ENCODE measurements around the gene PARD3.

The PARD3 gene

DNA sequence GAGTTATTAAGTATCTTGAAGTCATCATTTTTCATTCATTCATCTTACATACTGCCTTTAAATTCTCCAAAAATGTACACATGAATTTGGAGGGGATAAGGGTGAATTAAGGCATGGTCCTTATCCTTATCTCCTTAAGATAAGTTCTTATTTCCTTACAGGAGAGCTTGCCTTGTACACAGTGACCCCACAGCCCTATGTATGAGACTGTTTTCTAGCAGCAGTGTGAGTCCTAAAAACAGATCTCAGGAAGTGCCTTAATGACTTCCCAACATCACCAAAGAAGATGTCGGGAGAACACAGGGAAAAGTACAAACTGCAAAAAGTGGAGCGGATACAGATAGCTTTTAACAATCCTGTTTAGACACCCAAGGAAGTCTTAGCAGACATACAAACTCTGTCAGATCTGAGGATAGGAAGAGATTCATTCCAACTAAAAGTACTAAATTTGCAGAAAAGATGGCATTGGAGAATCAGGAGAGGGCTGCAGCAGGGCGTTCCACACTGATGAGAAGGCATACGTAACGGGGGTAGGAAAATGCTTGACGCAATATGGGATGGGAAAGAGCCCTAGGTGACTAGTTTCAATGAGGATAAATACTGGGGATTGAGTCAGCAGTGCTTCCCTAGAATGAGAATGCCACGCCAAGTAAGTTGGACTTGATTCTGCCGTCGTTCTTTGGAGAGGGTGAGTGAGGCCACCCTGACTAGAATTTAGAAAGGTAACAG lies 570.2 kb downstream of the PARD3 start:
- in situ Hi-C loops (cut with HindIII; ENCODE audit: low sequenced_read_pairs): no loop called here

DNA sequence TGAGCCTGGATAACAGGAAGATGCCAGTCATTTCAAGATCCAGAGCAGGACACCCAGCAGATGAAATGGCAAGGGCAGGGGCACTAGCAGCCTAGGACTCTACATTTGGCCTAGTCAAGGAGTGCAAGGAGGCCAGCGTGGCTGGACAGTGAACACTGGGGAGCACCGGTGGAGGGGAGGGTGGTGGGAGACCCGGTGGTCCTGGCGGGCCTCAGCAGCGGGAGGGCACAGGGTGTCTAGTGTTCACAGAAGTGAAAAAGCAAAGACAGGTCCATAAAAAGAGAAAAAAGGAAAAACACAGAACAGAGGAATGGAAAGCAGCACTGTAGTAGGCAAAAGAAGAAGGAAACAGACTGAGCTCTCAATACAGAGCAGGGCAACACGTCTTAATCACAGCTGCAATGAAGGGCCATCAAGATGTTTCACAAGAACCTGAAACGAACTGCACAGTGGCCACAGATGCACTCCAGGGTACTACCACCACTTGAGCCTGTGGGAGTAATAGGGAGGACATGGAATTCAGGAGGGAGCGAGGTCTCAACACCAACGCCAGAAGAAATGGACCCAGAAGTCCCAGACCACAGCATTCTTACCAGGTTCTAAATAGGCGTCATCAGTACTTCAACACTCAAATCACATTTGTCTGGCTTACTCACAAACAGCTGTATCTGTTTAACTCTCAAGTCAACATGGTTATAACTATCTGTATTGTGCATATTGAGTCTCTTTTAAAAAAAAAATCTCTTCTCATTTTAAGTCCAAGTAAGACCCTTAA lies 573.7 kb downstream of the PARD3 start:
- in situ Hi-C loops (cut with HindIII; ENCODE audit: low sequenced_read_pairs): no loop called here

DNA sequence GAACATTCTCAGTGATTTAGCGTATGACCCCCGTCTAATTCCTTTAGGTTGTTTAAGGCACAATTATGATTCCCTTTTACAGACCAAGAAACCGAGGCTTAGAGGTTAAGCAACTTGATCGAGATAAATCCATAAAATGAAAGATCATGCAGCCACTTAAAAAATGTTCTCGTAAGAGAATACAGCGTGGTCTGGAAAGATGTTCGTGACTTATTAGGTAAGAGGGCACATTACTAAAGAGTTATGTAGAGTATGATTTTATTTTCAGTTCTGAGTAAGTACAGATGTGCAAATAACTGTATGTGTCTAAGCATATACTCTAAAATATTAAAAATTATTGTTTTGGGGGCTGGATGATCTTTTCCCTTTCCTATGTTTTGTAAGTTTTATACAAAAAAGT lies 575.1 kb downstream of the PARD3 start:
- in situ Hi-C loops (cut with HindIII; ENCODE audit: low sequenced_read_pairs): no loop called here

DNA sequence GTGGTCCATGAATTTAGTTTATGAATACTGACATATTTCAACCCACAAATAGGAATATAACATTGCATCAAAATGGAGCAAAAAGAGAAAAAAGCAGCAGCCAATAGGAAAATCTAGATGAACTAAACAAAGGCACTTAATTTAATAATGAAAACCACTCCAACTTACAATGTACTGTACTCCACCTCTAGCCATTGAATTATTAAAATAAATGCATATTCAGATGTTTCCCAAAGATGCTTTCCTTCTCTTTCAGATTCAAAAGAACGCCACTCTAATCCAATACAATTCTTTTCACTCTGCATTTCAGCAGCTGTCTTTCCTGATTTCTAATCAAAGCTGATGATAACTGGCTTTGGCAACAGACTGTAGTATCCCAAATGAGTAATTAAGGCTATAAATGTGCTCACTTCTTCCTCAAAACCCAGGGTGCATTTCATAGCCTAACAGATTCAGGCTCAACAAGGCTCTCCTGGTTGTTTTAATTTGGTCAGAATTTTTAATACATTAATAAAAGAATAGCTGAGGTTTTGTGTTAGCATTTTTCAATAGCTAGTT lies 577.1 kb downstream of the PARD3 start:
- in situ Hi-C loops (cut with HindIII; ENCODE audit: low sequenced_read_pairs): no loop called here

DNA sequence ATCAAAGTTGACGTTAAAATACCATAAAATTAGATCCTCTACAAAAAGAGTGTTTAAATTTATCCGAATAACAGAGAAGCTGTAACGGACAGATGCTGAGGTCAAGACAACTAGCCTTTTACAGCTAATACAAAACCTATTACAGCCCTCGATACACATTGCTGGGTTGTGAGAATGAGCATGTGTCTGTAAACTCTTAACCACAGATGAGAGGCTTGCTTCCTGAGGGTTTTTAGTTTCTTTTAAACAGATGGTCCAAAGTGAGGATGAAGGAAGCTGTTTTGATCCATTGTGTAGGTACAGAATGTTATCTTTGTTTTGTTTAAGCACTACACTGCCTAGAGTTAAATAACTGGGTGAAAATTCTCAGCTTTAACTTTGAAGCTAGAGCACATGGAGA lies 578.2 kb downstream of the PARD3 start:
- in situ Hi-C loops (cut with HindIII; ENCODE audit: low sequenced_read_pairs): no loop called here

DNA sequence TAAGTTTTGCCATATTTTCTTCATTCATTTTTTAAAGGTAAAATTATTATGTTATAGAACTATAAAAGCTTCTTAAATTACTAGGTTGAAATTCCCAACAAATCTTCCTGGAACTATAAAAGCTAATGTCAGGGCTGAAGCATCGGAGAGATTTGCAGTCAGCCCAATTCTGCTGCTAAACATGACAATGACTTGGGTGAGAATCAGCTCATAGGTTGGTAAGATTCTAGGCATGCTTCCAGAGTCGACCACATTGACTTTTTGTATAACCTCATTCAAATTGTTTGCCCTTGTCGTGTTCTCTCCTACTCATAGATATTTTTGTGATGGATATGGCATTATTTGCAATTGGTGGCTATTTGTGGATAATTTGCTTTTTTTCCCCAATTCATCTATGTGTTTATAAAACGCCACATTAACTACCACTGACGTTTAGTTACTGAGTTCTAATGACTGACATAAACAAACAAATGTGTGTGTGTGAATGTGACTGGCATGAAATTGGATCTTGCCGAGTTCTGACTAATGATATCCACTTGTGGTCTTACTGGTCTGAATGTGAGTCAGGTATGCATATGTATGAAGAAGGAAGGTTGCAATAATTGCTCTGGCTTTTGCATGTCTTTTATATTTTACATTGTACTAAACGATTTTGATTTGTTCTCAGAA lies 579.8 kb downstream of the PARD3 start:
- in situ Hi-C loops (cut with HindIII; ENCODE audit: low sequenced_read_pairs): no loop called here

DNA sequence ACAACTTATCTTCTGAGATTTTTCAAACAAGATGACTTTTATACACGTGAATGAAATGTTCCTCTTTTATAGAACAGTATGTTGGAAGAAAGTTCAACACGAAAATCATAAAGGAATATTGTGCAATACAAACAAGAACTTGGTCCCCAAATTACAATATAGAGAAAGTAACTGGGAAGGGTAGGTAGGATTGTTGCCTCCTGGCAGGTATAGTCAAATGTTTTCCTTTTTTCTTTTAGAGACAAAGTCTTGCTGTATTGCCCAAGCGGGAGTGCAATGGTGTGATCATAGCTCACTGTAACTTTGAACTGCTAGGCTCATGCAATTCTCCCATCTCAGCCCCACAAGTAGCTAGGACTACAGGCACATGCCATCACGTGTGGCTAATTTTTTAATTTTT lies 582.6 kb downstream of the PARD3 start:
- in situ Hi-C loops (cut with HindIII; ENCODE audit: low sequenced_read_pairs): no loop called here

DNA sequence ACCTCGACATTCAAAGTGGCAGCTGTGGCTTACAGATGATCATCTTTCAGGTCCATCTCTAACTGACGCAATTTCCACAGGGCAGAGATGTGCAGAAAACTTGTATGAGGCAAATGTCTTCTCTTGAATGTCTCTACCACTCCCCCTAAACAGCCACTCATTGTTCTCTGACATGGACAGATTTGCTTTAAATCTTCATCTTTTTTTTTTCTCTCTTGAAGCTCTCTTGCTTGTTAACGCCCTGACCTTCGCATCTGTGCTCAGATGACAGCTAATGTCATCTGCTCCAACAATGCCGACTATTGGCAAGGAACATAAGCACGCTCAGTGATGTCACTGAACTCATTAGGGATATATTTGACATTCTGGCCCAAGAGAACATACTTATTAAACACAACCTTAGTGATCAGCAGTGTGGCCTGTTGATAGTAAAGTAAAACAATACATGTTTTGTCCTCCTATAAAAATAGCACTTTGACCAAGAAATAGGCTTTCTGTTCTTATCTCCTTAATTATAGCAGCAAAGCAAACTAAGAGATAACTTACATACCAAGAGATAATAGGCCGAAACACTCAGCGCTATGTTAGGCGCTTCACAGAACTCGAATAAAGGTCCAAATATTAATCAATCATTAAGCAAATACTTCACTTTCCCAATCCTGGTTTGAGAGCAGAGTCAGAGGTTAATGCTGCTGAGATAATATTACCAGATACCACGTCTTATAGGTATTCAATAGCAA lies 583.5 kb downstream of the PARD3 start:
- in situ Hi-C loops (cut with HindIII; ENCODE audit: low sequenced_read_pairs): no loop called here

DNA sequence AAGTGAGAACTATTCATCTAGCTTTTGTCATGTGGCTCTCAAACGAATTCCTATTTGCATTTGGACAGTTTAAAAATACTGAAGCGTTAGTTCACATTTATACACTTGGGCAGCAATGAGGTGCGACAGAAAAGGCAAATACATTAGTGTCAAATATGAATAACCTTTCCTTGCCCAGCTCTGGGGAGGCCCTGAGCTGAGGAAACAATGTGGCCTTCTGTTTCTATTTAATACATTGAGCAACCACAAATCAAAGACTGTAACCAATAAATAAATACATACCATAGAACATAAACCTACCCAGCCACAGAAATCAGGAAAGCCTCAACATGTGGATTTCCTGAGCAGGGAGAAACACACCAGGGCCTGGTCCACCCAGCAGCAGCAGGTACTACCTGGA lies 585.2 kb downstream of the PARD3 start:
- in situ Hi-C loops (cut with HindIII; ENCODE audit: low sequenced_read_pairs): no loop called here

DNA sequence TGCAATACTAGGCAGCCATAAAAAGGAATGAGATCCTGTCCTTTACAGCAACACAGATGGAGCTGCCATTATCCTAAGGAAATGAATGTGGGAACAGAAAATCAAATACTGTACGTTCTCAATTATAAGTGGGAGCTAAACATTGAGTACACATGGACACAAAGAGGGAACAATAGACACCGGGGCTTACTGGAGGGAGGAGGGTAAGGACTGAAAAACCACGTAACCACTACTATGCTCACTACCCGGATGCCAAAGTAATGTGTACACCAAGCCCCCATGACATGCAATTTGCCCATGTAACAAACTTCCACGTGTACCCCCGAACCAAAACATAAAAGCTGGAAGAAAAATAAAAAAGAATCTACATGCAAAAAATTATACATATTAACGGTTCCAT lies 587.0 kb downstream of the PARD3 start:
- in situ Hi-C loops (cut with HindIII; ENCODE audit: low sequenced_read_pairs): no loop called here

DNA sequence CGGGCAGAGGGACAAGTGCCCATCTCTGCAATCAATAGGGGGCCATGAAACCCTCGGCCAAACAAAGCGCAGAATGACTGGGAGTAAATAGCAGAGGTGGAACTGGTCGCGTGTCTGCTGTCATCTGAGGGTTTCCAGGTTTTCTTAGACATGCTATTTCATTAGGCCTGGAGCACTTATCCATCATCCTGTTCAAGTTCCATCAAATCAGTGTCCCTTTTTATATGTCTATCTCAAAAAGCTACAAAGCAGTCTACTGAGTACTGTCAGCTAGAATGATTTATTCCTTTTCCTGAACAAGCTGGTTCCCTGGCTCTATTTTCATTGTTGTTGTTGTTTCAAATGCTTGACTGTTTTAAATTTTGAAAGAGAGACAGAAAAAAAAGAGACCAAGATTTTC lies 590.5 kb downstream of the PARD3 start:
- in situ Hi-C loops (cut with HindIII; ENCODE audit: low sequenced_read_pairs): no loop called here

DNA sequence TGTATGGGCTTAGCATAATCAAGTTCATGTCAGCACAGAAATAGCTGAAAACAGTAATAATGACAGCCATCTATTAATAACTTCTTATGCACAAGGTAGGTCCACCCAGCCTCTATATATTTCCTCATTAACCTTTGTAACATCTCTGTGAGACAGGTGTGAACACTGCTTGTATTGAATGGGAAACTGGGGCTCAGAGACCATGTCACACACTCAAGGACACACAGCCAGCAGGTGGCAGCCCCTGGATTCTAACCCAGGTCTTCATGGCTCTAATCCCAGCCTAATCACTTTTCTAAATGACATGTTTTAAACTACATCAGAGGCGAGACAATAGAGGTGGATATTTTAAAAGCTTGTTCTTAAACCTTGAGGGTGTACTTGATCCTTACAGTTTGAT lies 591.4 kb downstream of the PARD3 start:
- in situ Hi-C loops (cut with HindIII; ENCODE audit: low sequenced_read_pairs): no loop called here

DNA sequence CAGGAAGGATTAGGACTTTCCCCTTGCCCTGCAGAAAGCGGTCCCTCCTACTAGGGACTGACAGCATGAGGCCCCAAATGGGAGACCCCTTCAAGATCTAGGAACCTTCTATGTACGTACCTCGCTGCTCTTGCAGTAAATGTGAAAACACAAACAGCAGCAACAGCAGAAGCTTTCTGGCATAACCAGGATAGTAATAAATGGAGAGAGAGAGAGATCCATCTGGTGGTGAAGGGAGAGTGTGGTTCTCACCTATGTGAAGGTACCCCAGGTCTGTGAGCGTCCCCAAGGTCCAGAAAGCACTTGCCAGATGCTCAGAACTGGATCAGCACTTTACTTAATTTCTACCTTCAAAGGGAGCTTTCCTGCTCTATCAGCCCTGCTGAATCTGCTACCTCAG lies 592.7 kb downstream of the PARD3 start:
- in situ Hi-C loops (cut with HindIII; ENCODE audit: low sequenced_read_pairs): no loop called here

DNA sequence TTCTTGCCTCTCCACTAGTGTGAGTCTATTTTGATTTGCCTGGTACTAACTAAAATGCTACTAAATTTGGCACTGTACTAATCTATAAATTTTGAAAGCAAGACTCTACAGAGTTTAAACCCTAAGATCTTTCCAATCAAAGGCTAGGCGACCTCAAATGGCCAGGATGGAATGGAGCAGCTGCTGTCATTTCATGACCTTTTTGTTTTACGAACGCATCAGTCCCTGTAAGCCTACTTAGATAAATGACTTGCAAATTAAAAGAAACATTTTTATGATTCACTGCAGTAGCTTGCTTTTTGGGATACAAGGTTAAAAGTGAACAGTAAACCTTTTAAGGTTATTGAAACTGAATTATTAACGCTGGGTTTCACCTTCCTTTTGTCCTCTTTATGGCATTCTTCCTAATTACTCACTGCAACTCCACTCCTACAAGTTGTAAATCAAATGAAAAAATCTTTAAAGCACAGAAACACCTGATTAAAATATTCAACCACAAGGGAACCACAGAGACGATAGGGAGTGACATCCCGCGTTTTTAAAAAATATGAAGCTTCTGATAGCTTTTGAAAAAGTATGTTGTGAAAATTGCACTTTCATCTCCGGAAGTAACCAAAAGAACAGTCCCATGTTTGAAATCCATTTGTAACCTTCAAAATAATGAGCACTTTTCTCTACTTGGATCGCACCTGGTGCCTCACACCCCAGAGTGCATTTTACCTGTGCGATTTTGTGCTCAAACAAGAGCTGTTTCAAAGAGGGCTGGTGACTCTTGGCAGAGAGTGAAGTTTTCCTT lies 595.1 kb downstream of the PARD3 start:
- in situ Hi-C loops (cut with HindIII; ENCODE audit: low sequenced_read_pairs): no loop called here

DNA sequence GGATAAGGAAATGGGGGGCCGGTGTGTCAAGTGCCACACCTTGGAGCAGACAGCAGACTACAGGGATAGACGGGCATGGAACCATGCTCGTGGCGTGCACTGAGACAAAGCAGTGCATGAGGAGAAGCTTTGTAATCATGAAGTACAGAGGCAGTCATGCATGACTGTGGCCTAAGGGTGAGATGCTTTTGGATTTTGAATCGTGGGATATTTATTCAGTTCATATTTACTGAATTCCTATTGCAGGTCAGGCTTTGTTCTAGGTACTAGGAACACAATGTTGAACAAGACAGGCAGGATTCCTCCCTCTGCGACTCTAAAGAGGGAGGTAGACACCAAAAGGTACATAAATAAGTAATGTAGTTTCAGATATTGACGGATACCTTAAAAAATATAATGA lies 597.6 kb downstream of the PARD3 start:
- in situ Hi-C loops (cut with HindIII; ENCODE audit: low sequenced_read_pairs): no loop called here

DNA sequence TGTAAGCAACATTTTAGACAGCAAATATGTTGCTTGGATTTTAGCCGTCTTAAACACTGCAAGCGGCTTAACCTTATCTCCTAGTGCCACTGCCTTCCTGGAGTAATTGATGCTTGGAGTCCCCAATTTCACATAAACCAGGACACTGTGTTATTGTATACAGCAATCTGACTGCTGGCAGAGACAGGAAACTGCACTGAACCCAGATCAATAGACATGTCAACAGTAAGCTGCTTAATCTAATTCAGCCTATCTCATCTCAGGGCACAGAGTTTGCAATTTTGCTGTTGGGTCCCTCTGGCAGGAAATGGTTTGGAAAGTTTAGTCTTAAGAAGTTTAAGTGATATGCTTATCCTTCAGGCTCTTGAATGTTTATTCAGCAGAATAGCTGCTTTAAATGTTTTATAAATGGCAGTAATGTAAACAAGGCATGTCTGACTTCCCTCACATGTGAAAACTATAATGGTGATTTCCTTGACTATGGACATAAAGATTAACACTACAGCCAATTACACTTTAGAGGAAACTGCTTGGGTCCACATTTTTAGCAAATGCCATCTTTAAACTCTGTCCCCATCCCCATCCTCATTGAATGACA lies 598.6 kb downstream of the PARD3 start:
- in situ Hi-C loops (cut with HindIII; ENCODE audit: low sequenced_read_pairs): no loop called here

DNA sequence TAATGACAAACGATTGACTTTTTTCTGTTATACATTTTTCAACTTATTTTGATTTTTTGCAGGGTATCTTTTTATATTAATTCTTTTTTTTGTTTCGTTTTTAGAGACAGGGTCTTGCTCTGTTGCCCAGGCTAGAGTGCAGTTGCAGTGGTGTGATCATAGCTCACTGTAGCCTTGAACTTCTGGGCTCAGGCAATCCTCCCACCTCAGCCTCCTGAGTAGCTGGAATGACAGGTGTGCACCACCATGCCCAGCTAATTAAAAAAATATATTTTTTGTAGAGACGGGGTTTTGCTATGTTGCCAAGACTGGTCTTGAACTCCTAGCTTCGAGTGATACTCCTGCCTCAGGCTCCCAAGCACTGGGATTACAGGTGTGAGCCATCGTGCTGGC lies 601.3 kb downstream of the PARD3 start:
- in situ Hi-C loops (cut with HindIII; ENCODE audit: low sequenced_read_pairs): no loop called here

DNA sequence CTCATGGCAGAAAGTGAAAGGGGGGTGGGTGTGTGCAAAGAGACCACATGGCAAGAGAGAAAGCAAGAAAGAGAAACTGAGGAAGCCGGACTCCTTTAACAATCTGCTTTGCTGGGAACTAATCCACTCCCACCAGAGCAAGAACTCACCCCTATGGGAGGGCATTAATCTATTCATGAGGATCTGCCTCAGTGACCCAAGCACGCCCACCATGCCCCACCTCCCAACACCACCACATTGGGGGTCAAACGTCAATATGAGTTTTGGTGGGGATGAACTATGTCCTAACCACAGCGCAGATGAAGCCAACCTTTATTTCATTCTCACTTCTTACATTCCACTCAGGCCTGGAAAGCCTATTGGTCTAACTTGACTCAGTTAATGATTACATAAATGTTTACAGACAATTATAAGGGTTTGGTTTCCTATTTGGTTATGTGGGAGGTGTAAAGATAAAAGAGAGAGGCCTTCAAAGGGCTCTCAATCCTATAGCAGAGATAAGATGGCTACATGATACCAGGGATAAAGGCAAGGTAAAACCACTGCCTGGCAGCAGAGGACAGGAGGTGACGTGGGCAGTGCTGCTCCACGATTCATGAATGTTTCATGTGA lies 601.8 kb downstream of the PARD3 start:
- in situ Hi-C loops (cut with HindIII; ENCODE audit: low sequenced_read_pairs): no loop called here

DNA sequence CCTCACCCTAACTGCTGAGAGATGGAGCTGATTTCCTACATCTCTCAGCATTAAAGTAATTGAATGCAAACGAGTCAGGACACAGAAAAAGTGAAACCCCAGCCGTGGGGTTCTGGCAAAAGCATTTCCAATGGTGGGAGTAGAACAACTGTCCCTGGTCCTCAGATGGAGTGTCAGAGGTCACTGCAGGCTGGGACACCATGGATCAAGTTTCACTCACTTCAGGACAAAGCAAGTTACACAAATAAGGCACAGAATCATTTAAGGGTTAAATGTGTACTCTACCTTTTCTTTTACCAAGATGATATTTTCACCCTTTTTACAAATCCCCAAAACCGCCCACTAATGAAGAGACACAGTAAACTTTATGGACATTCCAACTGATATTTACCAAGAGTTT lies 607.8 kb downstream of the PARD3 start:
- in situ Hi-C loops (cut with HindIII; ENCODE audit: low sequenced_read_pairs): no loop called here

DNA sequence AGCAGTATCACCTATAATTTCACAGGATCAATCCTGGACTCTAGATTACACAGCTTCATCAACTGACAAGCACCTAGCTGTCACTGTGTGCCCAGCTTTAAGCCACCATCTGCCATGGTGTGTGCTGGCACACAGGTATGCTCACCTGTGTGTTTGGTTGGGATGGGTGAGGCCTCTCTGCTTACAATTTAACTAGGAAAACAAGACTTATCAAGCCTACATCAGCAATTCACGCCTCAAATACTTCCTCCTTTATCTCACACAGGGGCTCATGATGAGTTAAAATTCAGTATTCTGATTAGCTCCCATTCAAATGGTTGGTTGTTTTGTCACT lies 608.2 kb downstream of the PARD3 start:
- in situ Hi-C loops (cut with HindIII; ENCODE audit: low sequenced_read_pairs): no loop called here

All from DLD1 (cell line).